Stimulated activated naive B cell treated with anti-CD40 and anti-IgM and Interleukin-4, amounts not matched to agents 10 μg/mL and 1 μg/mL and 100 μg/mL, for 72 hours (primary cell): Measurements from ENCODE around the gene CWC25.

Source experiments
- ATAC-seq, 2 donors: fragments of 150-1000 bp; cut with Tn5 transposase; replicated peaks; 2 replicates each; pipeline ENCODE4 v1.10.0; 2021; ENCODE audit warnings: moderate library complexity in 1 of 2
- DNase-seq: peaks from one replicate; pipeline ENCODE4 v3.0.0; 2021
- H3K27ac Mint-ChIP-seq: one replicate; pipeline ENCODE4 v1.8.0; 2022; ENCODE audit warnings: mild to moderate bottlenecking, mixed read lengths
- H3K27me3 Mint-ChIP-seq, 2 donors: one replicate each; pipeline ENCODE4 v1.8.0; 2022; ENCODE audit warnings: mixed read lengths in 2 of 2
- H3K36me3 Mint-ChIP-seq, 2 donors: one replicate each; pipeline ENCODE4 v1.8.0; 2022; ENCODE audit warnings: mixed read lengths in 2 of 2, mild to moderate bottlenecking in 1 of 2
- H3K4me1 Mint-ChIP-seq, 2 donors: one replicate each; pipeline ENCODE4 v1.8.0; 2022; ENCODE audit warnings: mixed read lengths in 2 of 2, mild to moderate bottlenecking in 1 of 2
- H3K4me3 Mint-ChIP-seq, 2 donors: one replicate each; pipeline ENCODE4 v1.8.0; 2022; ENCODE audit warnings: mild to moderate bottlenecking in 2 of 2, mixed read lengths in 2 of 2, moderate library complexity in 1 of 2
- H3K9me3 Mint-ChIP-seq, 2 donors: one replicate each; pipeline ENCODE4 v1.8.0; 2022; ENCODE audit warnings: mixed read lengths in 2 of 2, mild to moderate bottlenecking in 1 of 2

The CWC25 gene

GRCh38 chr17:38824899-38825761 lies at the start of gene CWC25:
Gene CWC25, minus strand, starts transcription at chr17:38825321. Its CDS starts 138 bp downstream, at chr17:38825183.
- H3K36me3 Mint-ChIP-seq, result peaks cover 10 to 24% of the 10 kb centered on the region in 2 donors
- H3K27me3 Mint-ChIP-seq, result no peaks in the 10 kb centered on the region
- ATAC-seq (peak; percentile 87 to 91), DNase-seq (peak; percentile 97)
- H3K4me1 Mint-ChIP-seq, result peaks cover 27 to 32% of the 10 kb centered on the region in 2 donors
- peak within 1 kb of the TSS; percentile 100 for H3K27ac Mint-ChIP-seq
- no peaks in the 10 kb centered on the region for H3K9me3 Mint-ChIP-seq
- H3K4me3 Mint-ChIP-seq, result peak within 1 kb of the TSS; percentile 97 to 99

GRCh38 chr17:38873640-38874380 lies 48.7 kb upstream of the CWC25 start:
- ATAC-seq (no peak), DNase-seq (no peak)
- Mint-ChIP-seq H3K27me3 (peaks cover 0 to 4% of the 10 kb centered on the region in 2 donors), H3K36me3 (peaks cover 32 to 48% of the 10 kb centered on the region in 2 donors), H3K27ac (peak overlapping the region; percentile 56), H3K9me3 (no peaks in the 10 kb centered on the region), H3K4me1 (peaks cover 63 to 77% of the 10 kb centered on the region in 2 donors), H3K4me3 (no peak overlapping the region)

- H3K4me1 Mint-ChIP-seq, result peaks cover 60 to 77% of the 10 kb centered on the region in 2 donors
- ATAC-seq (no peak), DNase-seq (no peak)
- no peaks in the 10 kb centered on the region for H3K9me3 Mint-ChIP-seq
- peak overlapping the region; percentile 25 to 69 for H3K4me3 Mint-ChIP-seq
- H3K36me3 Mint-ChIP-seq, result peaks cover 29 to 38% of the 10 kb centered on the region in 2 donors
- H3K27ac Mint-ChIP-seq, result peak overlapping the region; percentile 85
- H3K27me3 Mint-ChIP-seq, result peaks cover 0 to 4% of the 10 kb centered on the region in 2 donors
Observed at GRCh38 chr17:38872671-38873385, 47.7 kb upstream of the CWC25 start.

GRCh38 chr17:38872027-38872511 lies 46.9 kb upstream of the CWC25 start:
- ATAC-seq (no peak), DNase-seq (no peak)
- no peaks in the 10 kb centered on the region for H3K9me3 Mint-ChIP-seq
- peak overlapping the region; percentile 85 for H3K27ac Mint-ChIP-seq
- peaks cover 60 to 76% of the 10 kb centered on the region in 2 donors for H3K4me1 Mint-ChIP-seq
- H3K4me3 Mint-ChIP-seq, result peak overlapping the region; percentile 90 to 100
- H3K36me3 Mint-ChIP-seq, result peaks cover 27 to 39% of the 10 kb centered on the region in 2 donors
- peaks cover 0 to 4% of the 10 kb centered on the region in 2 donors for H3K27me3 Mint-ChIP-seq

GRCh38 chr17:38871247-38872015 lies 46.3 kb upstream of the CWC25 start:
- peak overlapping the region; percentile 85 for H3K27ac Mint-ChIP-seq
- no peaks in the 10 kb centered on the region for H3K9me3 Mint-ChIP-seq
- H3K36me3 Mint-ChIP-seq, result peaks cover 21 to 33% of the 10 kb centered on the region in 2 donors
- peaks cover 56 to 70% of the 10 kb centered on the region in 2 donors for H3K4me1 Mint-ChIP-seq
- peak; percentile 40 for DNase-seq
- H3K4me3 Mint-ChIP-seq, result peak overlapping the region; percentile 90 to 100
- H3K27me3 Mint-ChIP-seq, result peaks cover 0 to 4% of the 10 kb centered on the region in 2 donors
- peak in 1 of 2 donors; percentile 14 for ATAC-seq

- H3K36me3 Mint-ChIP-seq, result peaks cover 22 to 32% of the 10 kb centered on the region in 2 donors
- peak; percentile 30 to 39 for ATAC-seq
- peak overlapping the region; percentile 100 for H3K27ac Mint-ChIP-seq
- H3K27me3 Mint-ChIP-seq, result peaks cover 0 to 4% of the 10 kb centered on the region in 2 donors
- peak overlapping the region; percentile 90 to 100 for H3K4me3 Mint-ChIP-seq
- H3K4me1 Mint-ChIP-seq, result peaks cover 51 to 64% of the 10 kb centered on the region in 2 donors
- DNase-seq, result peak; percentile 45
- no peaks in the 10 kb centered on the region for H3K9me3 Mint-ChIP-seq
Observed at GRCh38 chr17:38870259-38871165, 45.4 kb upstream of the CWC25 start.

GRCh38 chr17:38869526-38870258 lies 44.6 kb upstream of the CWC25 start, which contains the start of gene LASP1:
Gene LASP1, plus strand, starts transcription at chr17:38870058. Its CDS starts 132 bp downstream, at chr17:38870190.
- ATAC-seq (peak; percentile 65 to 68), DNase-seq (peak; percentile 88)
- Mint-ChIP-seq H3K27me3 (peaks cover 0 to 4% of the 10 kb centered on the region in 2 donors), H3K9me3 (no peaks in the 10 kb centered on the region), H3K4me3 (peak within 1 kb of the TSS; percentile 90 to 100), H3K27ac (peak within 1 kb of the TSS; percentile 100), H3K36me3 (peaks cover 16 to 27% of the 10 kb centered on the region in 2 donors), H3K4me1 (peaks cover 48 to 62% of the 10 kb centered on the region in 2 donors)

GRCh38 chr17:38868817-38869525 lies 43.9 kb upstream of the CWC25 start:
- H3K4me1 Mint-ChIP-seq, result peaks cover 44 to 60% of the 10 kb centered on the region in 2 donors
- peak; percentile 89 for DNase-seq
- H3K36me3 Mint-ChIP-seq, result peaks cover 16 to 27% of the 10 kb centered on the region in 2 donors
- H3K9me3 Mint-ChIP-seq, result no peaks in the 10 kb centered on the region
- H3K27ac Mint-ChIP-seq, result peak overlapping the region; percentile 100
- peak; percentile 66 to 68 for ATAC-seq
- H3K27me3 Mint-ChIP-seq, result peaks cover 0 to 4% of the 10 kb centered on the region in 2 donors
- peak overlapping the region; percentile 90 to 100 for H3K4me3 Mint-ChIP-seq

GRCh38 chr17:38867968-38868816 lies 43.1 kb upstream of the CWC25 start:
- Mint-ChIP-seq H3K36me3 (peaks cover 13 to 30% of the 10 kb centered on the region in 2 donors), H3K27me3 (peaks cover 0 to 4% of the 10 kb centered on the region in 2 donors), H3K4me3 (peak overlapping the region; percentile 90 to 100), H3K27ac (peak overlapping the region; percentile 100), H3K4me1 (peaks cover 43 to 60% of the 10 kb centered on the region in 2 donors), H3K9me3 (no peaks in the 10 kb centered on the region)
- ATAC-seq, result peak; percentile 14 to 24
- DNase-seq, result peak; percentile 49

GRCh38 chr17:38867179-38867967 lies 42.3 kb upstream of the CWC25 start:
- Mint-ChIP-seq H3K36me3 (peaks cover 13 to 24% of the 10 kb centered on the region in 2 donors), H3K4me3 (peak overlapping the region; percentile 90 to 100), H3K9me3 (no peaks in the 10 kb centered on the region), H3K27me3 (peaks cover 0 to 4% of the 10 kb centered on the region in 2 donors), H3K4me1 (peaks cover 42 to 60% of the 10 kb centered on the region in 2 donors), H3K27ac (peak overlapping the region; percentile 100)
- DNase-seq, result peak; percentile 60
- no peak for ATAC-seq
